Osteoblast (primary cell): ENCODE results near the gene RETSAT. TPM values are rescaled to one million over a fixed set of nuclear protein-coding genes. Genes with fewer than 3 reads are reported as not detected.
A peak's percentile ranks its signal among the peaks of the same experiment; 100 is the strongest.

Experiments
- DNase-seq: peaks from one replicate; pipeline ENCODE4 v3.0.0; 2011; ENCODE audit warnings: low spot score, mixed read lengths; ENCODE audit not compliant: insufficient read length; ENCODE audit errors: missing footprints
- H2AFZ ChIP-seq: 2 replicates; pipeline ENCODE4 v1.6.0; 2011; ENCODE audit warnings: mild to moderate bottlenecking, low read length
- H3K27ac ChIP-seq: 2 replicates; pipeline ENCODE4 v1.5.1; 2011; ENCODE audit warnings: mild to moderate bottlenecking, low read depth, low read length, moderate library complexity
- H3K27me3 ChIP-seq: 2 replicates; pipeline ENCODE4 v1.6.0; 2012; ENCODE audit warnings: mild to moderate bottlenecking, control low read depth, inconsistent platforms, low read length, moderate library complexity; ENCODE audit not compliant: insufficient read depth
- H3K36me3 ChIP-seq: 2 replicates; pipeline ENCODE4 v1.5.1; 2011; ENCODE audit warnings: mild to moderate bottlenecking, low read length, control low read depth, moderate library complexity; ENCODE audit not compliant: insufficient read depth
- H3K4me1 ChIP-seq: 2 replicates; pipeline ENCODE4 v1.5.1; 2011; ENCODE audit warnings: mild to moderate bottlenecking, low read length, control low read depth, moderate library complexity; ENCODE audit not compliant: insufficient read depth
- H3K4me2 ChIP-seq: 2 replicates; pipeline ENCODE4 v1.6.0; 2011; ENCODE audit warnings: mild to moderate bottlenecking, low read length; ENCODE audit not compliant: insufficient read depth
- H3K4me3 ChIP-seq: fragments of 200-600 bp; sonication (generic); 3 replicates; pipeline ENCODE4 v1.5.1; 2012; ENCODE audit warnings: mild to moderate bottlenecking, low read length, inconsistent platforms; ENCODE audit not compliant: insufficient read depth
- H3K79me2 ChIP-seq: 2 replicates; pipeline ENCODE4 v1.6.0; 2012; ENCODE audit warnings: mild to moderate bottlenecking, low read length, control low read depth, inconsistent platforms; ENCODE audit not compliant: insufficient read depth
- H3K9me3 ChIP-seq: 2 replicates; pipeline ENCODE4 v1.5.1; 2011; ENCODE audit warnings: low read depth, low read length, control low read depth
- H4K20me1 ChIP-seq: 2 replicates; pipeline ENCODE4 v1.6.0; 2012; ENCODE audit warnings: mild to moderate bottlenecking, low read length, control low read depth; ENCODE audit not compliant: insufficient read depth
- total RNA-seq: library from RNA; depleted of rRNA; stranded (reverse); fragments of >200 nt; gene quantifications from 2 replicates; pipeline ENCODE4 v1.2.3, GENCODE V29; 2012
- TF ChIP-seq, protein P1 (sequence below): IDR thresholded peaks from 2 replicates; pipeline ENCODE4 v1.5.1; 2011; ENCODE audit warnings: mild to moderate bottlenecking, low read depth, low read length, moderate library complexity; ENCODE audit errors: extremely low read depth

RETSAT gene
- total RNA-seq, 1 donor, result 41.6 TPM

GRCh38 chr2:85394261-85394681, 39.9 kb upstream of the RETSAT start:
- Histone ChIP-seq H3K79me2 (no peaks in the 10 kb centered on the region), H3K36me3 (peaks cover 20% of the 10 kb centered on the region), H3K4me1 (peaks cover 12% of the 10 kb centered on the region), H4K20me1 (no peaks in the 10 kb centered on the region), H2AFZ (no peak overlapping the region), H3K9me3 (no peaks in the 10 kb centered on the region), H3K27ac (peak overlapping the region; percentile 7), H3K27me3 (no peaks in the 10 kb centered on the region), H3K4me2 (peak overlapping the region; percentile 27), H3K4me3 (no peak overlapping the region)
- peak; percentile 58 for DNase-seq
- TF ChIP-seq, protein P1, sequence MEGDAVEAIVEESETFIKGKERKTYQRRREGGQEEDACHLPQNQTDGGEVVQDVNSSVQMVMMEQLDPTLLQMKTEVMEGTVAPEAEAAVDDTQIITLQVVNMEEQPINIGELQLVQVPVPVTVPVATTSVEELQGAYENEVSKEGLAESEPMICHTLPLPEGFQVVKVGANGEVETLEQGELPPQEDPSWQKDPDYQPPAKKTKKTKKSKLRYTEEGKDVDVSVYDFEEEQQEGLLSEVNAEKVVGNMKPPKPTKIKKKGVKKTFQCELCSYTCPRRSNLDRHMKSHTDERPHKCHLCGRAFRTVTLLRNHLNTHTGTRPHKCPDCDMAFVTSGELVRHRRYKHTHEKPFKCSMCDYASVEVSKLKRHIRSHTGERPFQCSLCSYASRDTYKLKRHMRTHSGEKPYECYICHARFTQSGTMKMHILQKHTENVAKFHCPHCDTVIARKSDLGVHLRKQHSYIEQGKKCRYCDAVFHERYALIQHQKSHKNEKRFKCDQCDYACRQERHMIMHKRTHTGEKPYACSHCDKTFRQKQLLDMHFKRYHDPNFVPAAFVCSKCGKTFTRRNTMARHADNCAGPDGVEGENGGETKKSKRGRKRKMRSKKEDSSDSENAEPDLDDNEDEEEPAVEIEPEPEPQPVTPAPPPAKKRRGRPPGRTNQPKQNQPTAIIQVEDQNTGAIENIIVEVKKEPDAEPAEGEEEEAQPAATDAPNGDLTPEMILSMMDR, result no peak

DNA sequence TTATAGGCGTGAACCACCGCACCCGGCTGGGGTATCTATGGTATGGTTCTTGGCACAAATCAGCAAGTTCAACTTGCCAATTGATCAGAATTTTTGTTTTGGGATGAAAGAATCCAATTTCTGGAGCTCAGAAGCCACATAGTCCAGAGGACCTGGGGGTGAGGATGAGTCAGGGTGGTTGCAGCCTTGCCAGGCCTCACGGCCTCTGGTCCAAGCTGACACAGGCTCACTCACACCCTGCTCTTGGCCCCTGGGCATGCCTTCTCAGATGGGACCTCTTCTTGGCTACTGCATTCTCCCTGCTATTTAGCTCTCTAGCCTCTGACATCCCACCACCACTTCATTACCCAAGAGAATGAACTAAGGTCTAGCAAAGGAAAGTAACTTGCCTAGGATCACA, 39.5 kb upstream of the RETSAT start:
- Histone ChIP-seq H2AFZ (no peak overlapping the region), H3K27me3 (no peaks in the 10 kb centered on the region), H3K4me1 (peaks cover 12% of the 10 kb centered on the region), H3K36me3 (peaks cover 20% of the 10 kb centered on the region), H4K20me1 (no peaks in the 10 kb centered on the region), H3K79me2 (no peaks in the 10 kb centered on the region), H3K4me3 (no peak overlapping the region), H3K27ac (peak overlapping the region; percentile 7), H3K4me2 (peak overlapping the region; percentile 27), H3K9me3 (no peaks in the 10 kb centered on the region)
- peak; percentile 88 for DNase-seq
- TF ChIP-seq, protein P1, result no peak

- H4K20me1 ChIP-seq, result no peaks in the 10 kb centered on the region
- H3K4me3 ChIP-seq, result no peak overlapping the region
- no peaks in the 10 kb centered on the region for H3K9me3 ChIP-seq
- peak; percentile 68 for DNase-seq
- H3K27ac ChIP-seq, result no peak overlapping the region
- H3K27me3 ChIP-seq, result no peaks in the 10 kb centered on the region
- H3K4me1 ChIP-seq, result peaks cover 8% of the 10 kb centered on the region
- no peak overlapping the region for H3K4me2 ChIP-seq
- H3K36me3 ChIP-seq, result peaks cover 32% of the 10 kb centered on the region
- H2AFZ ChIP-seq, result no peak overlapping the region
- H3K79me2 ChIP-seq, result no peaks in the 10 kb centered on the region
- TF ChIP-seq, protein P1, result peak; percentile 59
Observed at GRCh38 chr2:85390941-85391669, 36.8 kb upstream of the RETSAT start.

- Histone ChIP-seq H3K27ac (no peak overlapping the region), H3K4me3 (no peak overlapping the region), H3K79me2 (no peaks in the 10 kb centered on the region), H3K36me3 (peaks cover 42% of the 10 kb centered on the region), H3K4me2 (no peak overlapping the region), H4K20me1 (no peaks in the 10 kb centered on the region), H3K4me1 (peaks cover 2% of the 10 kb centered on the region), H2AFZ (no peak overlapping the region), H3K9me3 (no peaks in the 10 kb centered on the region), H3K27me3 (no peaks in the 10 kb centered on the region)
- TF ChIP-seq, protein P1, result no peak
- DNase-seq, result no peak
Observed at GRCh38 chr2:85388878-85389538, 34.7 kb upstream of the RETSAT start.
